ENCODE measurements around the gene SEC11C.

The SEC11C gene

DNA sequence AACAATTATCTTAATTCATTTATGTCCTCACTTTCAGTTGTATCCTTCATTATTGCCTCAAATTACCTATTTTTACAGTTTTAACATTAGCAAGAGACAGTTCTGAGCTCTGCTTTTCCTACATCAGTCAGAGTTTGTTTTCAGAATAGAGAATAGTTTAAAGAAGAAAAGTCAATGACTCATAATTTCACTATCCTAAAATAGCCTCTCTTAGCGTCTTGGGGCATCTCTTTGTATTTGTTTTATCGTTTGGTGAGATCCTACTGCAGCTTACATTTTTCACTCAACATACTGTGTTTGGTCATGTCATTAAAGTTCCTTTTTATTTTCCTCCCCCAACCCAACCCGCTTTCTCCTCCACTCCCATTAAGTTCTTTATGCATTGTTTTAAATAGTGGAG, 3.8 kb downstream of the SEC11C start:
- DNase-seq (ENCODE audit: insufficient read length, low spot score) (no peak), FAIRE-seq (peak; percentile 78)

DNA sequence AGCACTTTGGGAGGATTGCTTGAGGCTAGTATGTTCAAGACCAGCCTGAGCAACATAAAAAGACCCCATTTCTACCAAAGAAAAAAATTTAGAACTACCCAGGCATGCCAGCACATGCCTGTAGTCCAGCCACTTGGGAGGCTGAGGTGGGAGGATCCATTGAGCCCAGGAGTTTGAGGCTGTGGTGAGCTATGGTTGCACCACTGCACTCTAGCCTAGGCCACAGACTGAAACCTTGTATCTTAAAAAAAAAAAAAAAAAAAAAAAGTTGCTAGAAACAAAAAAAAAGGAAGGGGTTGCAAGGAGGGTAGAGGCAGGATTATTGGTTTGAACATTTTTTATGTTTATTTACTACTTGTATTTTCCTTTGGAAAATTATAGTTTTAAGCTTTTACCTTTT, 4.8 kb downstream of the SEC11C start:
- DNase-seq (ENCODE audit: insufficient read length, low spot score) (no peak), FAIRE-seq (no peak)

DNA sequence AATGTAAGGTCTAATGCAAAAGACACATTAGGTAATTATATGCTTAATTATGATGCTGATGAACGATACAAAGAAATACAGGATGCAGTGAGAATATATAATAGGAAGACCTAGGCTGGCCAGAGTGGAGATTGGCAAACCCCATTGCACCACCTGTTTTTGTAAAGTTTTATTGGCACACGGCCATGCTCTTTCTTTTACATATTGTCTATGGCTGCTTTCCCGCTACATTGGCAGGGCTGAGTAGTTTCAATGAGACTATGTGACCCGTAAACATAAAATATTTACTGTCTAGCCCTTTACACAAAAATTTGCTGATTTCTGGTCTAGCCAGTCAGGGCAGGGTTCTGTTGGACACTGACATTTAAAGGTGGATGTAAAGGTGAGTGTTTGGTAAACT, 5.4 kb downstream of the SEC11C start:
- DNase-seq (ENCODE audit: insufficient read length, low spot score), result no peak
- FAIRE-seq, result no peak

DNA sequence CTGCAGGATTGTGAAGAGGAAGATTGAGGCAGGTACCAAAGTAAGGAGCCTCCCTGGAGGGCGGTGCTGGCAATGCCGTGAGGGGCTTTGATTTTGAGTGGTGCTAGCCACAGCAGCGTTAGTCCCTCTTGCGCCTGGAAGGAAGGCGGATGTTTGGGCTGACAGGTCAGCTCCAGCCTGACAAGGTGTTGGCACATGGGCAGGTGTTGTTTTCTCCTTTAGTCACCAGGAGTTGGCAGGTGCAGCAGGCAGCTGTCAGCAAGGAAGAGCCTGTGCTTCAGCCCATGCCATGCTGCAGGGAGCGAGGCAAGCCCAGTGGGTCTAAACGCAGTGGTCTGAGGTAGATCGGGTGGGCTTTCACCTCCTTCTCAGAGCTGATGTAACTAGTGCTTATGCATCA, 8.5 kb downstream of the SEC11C start:
- FAIRE-seq (no peak), DNase-seq (ENCODE audit: insufficient read length, low spot score) (no peak)

DNA sequence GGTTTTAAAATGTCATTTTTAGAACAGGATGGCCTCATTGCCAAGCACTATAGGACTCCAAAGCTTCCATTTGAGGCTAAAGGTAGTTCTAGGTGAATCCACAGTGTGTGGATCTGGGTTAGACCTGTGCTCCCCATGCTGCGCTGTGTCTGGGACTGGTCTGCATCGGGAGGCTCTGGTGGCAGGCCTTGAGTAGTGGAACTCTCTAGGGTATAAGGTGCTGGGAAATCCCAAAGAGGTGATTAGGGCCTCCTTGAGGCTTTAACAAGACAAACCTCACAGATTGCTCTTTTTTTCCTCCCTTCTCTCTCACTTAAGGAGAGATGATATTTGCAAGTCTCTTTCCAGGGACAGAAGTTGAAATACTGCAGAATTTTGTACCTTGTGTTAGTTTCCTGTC, 9.3 kb downstream of the SEC11C start:
- no peak for DNase-seq (ENCODE audit: insufficient read length, low spot score)
- FAIRE-seq, result no peak

DNA sequence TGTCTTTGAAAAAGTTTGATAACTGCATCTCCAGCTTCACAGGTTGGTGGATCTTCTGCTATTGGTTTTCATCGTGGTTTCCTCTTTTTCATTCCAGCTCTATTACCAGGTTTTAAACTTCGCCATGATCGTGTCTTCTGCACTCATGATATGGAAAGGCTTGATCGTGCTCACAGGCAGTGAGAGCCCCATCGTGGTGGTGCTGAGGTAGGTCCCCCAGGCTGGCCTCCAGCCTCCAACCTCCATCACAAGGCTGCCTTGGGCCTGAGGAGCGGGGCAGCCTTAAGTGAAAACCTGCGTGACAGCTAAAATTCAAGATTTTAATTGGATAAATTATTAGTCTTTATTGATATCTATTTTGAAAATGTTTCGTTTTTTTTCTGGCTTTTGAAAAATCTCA, 9.7 kb downstream of the SEC11C start:
- FAIRE-seq (no peak), DNase-seq (ENCODE audit: insufficient read length, low spot score) (no peak)

DNA sequence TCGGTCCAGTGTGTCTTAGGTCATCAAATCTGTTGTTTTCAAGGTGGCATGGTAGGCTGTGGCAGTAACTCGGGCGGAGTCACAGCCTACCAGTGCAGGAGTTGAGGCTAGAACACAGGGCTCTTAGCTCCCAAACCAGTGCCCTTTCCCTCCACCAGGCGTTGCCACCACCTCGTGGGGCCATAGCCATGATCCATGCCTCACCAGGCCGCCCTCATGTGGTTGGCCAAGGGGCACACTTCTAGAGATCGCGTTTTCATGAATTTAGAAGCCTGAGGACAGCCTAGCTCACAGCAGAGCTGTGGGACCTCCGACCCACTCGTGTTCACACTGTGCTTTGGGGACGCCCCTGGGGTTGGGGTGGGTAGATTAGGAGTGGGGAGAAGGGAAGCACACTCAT, 10.6 kb downstream of the SEC11C start:
- DNase-seq (ENCODE audit: insufficient read length, low spot score) (no peak), FAIRE-seq (no peak)

DNA sequence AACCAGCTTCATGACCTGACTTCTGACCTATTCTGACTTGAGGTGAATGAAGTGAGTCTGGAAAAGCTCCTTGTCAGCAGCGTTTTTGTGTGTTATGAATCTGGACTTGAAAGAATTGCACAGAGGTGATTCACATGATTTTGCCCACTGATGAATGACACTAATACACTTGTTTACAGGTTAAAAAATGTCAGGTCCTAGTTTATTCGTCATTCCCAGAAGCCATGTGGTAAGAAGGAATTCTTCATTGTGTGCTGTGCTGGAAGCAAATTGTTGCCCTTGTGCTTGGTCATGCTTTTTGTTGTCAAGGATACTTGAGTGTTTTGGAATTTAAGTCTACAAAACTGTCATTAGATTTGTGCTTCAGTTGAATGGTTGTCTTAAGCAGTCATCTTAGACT, 15.5 kb downstream of the SEC11C start:
- DNase-seq (ENCODE audit: insufficient read length, low spot score) (no peak), FAIRE-seq (no peak)

DNA sequence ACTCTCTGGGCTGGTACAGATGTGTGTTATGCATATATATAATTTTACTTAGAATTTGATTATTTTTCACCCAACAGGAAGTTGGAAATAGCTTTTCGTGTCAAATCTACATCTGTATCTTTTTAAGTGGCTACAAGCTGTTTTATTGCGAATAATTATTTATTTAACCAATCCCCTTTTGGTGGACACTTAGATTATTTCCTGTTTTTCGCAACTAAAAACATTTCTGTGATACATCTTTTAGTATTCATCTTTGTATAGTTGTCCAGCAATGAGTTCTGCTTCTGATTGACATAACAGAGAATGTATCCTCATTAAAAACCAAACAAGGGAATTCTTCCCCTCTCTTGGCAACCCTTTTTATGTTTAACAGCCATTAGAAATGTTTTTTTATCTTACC, 16.6 kb downstream of the SEC11C start:
- no peak for FAIRE-seq
- no peak for DNase-seq (ENCODE audit: insufficient read length, low spot score)

DNA sequence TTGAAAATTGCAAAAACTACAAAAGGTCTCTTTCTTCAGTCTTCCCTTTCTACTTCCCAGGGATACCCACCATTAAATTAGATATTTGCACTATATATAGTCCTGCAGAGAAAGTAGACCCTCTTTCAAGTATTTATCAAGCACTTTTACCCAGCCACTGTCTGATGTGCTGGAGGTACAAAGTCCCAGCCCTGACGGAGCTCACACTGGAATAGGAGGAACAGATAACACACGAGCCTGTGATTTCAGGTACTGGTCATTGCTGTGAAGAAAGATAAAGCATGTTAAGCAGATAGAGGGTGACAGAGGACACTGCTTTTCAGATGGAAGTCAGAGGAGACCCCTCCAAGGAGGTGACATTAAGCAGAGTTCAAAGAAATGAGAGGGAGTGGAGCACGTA, 19.6 kb downstream of the SEC11C start:
- no peak for DNase-seq (ENCODE audit: insufficient read length, low spot score)
- no peak for FAIRE-seq

DNA sequence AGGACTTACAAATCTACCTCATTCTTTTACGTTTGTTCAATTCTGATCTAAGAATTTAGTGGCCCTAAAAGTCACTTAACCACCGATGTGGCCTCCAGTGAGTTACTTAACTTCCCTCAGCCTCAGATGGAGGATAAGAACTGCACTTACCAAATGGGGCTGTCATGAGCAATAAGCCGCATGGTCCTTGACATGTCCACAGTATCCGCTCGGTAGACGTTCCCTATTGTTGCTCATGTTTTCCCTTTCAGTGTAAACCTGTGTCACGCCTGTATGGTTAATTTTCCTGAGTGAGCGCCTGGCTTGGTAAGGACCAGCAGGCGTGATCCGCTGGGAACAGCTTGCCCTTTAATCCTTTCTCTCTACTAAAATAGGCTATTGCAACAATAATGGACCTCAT, 20.3 kb downstream of the SEC11C start:
- DNase-seq (ENCODE audit: insufficient read length, low spot score), result no peak
- FAIRE-seq, result no peak

DNA sequence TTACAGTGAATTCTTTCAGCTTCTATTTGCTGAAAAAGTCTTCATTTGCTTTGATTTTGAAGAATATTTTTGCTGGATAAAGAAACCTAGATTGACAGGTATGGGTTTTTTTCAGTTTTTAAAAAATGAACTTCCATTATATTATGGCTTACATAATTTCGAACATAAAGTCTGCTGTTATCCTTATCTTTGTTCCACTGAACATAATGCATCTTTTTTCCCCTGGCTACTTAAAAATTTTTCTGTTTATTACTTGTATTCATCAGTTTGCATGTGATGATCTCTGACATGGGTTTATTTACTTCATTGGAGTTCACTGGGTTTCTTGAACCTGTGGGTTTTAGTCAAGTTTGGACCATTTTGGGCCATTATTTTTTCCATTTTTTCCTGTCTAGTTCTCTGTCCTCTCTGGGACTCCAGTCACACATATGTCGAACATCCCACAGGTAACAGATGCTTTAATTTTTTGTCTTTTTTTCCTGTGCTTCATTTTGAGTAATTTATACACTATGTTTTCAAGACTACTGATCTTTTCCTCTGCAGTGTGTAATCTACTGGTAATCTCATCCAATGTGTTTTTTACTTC, 33.1 kb downstream of the SEC11C start:
- DNase-seq (ENCODE audit: insufficient read length, low spot score) (no peak), FAIRE-seq (no peak)

DNA sequence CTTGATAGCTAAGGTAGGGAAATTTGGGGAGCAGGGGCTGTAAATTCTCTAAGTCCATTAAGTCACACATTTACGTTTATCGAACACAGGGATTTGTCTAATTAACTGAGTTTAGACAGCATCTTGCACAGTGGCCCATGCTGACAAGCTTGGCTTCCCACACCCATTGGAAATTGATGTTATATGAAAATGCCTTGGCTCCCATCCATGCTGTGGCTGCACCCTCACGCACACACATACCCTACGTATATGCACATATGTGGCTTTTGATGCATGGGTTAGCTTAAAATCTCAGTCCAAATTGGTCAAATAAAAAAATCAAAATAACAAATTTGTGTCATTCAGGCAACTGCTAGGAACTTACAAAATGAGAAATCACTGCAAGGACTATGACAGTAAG, 37.8 kb downstream of the SEC11C start:
- DNase-seq (ENCODE audit: insufficient read length, low spot score) (no peak), FAIRE-seq (no peak)

DNA sequence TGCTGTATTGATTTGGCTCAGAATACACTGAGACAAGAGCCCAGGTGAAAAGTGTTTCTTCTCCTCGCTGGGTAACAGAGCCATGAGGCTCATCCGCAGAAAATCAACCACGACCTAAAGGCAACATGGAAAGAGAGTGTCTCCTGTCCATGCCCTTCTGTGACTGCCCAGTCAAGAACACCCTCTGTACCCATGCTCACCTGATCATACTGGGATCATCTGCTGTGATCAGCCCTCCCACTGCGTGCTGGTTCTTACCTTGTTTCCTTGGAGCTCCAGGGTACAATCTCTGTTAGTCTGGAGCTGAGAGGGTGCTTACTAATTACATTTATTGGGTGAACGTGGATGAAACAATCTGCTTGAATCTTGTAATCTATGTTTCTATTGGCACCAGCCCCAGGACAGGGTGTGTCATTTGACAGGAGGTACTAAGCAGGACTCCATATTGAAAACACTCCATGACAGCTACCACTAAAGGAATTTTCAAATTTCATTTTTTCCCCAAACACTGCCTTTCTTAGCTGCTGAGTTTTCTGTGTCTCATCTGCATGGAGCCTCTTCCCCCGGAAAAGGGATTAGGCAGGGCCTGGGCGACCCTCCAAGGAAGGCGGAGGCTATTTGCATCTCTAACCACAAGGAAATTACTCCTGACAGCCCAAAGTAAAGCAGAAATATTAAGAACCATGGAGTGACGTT, 40.6 kb downstream of the SEC11C start:
- no peak for FAIRE-seq
- DNase-seq (ENCODE audit: insufficient read length, low spot score), result no peak

DNA sequence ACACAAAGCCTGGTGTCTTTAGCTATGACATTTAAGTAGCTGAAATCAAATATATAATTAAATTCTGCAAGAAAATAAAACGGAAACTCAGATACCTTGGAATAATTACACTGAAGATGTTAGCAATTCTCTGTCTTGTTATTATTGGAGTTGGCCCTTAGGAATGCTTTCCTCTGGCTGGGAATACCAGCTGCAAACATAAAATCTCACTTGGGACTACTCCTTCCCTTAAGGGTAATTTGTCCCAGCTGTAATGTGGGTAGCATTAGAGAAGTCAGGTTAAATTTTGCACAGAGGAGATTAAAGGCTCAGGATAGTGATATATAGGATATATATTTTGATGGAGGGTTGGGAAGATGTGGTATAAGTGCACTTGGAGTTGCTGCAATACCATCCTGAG, 43.0 kb downstream of the SEC11C start:
- DNase-seq (ENCODE audit: insufficient read length, low spot score), result no peak
- FAIRE-seq, result no peak

DNA sequence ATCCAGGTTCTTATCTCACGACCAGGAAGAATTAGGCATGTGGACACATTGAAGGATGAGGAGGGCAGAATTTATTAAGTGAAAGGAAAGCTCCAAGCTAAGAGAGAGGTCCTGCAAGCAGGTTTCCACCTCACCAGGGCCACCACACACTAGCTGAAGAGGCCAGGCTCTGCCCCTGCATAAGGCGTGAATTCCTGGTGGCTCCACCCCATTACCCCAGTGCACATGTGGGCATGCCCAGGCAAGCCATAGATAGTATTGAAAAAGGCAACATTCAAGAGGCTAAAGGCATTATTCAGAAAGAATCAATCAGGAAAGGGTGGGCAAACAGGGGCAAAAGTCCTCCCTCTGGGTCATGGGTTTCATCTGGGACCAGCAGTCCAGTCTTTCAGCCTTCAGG, 49.3 kb downstream of the SEC11C start:
- FAIRE-seq (no peak), DNase-seq (ENCODE audit: insufficient read length, low spot score) (no peak)

DNA sequence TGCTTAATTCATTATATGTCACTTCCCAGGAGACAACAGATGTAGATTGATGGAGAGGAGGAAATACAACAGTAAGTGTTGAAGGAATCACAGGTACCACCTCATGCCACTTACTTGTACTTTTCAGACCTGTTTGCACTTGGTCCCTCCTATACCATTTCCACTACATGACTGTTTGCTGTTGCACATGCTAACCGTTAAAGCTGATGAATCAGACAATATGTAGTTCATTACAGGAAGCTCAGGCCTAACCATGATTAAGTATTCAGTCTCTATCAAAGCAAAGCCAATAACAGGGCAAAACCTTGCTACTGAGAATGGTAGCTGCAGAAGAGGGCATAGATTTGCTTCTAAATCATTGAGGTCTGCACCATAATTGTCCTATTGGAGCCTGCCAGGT, 50.1 kb downstream of the SEC11C start:
- DNase-seq (ENCODE audit: insufficient read length, low spot score) (no peak), FAIRE-seq (no peak)

DNA sequence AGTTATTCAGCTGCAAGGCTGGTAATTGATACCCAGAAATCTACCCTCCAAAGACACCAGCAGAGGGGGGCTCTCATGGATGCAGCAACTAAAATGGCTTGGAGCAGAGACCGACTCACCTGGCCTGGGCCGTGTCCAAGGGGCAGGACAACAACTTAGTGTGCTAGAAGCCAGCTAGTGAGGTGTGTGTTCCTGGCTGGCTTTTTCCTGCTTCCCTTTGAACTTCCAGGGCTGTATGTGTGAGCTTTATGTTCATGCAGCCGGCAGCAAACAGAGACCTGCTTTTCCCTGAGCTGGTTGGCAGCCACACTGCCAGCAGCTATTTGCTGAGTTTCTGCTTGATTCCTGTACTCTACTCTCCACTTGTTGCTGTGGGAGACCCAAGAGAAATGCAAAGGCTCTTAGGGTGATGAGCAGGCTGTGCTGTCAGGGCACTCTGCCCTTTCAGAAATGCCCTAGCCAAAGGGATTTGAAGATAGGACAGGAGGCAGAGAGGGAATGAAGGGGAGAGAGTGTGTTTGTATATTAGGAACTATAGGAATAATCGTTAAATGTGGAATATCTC, 56.6 kb downstream of the SEC11C start:
- no peak for DNase-seq (ENCODE audit: insufficient read length, low spot score)
- no peak for FAIRE-seq

DNA sequence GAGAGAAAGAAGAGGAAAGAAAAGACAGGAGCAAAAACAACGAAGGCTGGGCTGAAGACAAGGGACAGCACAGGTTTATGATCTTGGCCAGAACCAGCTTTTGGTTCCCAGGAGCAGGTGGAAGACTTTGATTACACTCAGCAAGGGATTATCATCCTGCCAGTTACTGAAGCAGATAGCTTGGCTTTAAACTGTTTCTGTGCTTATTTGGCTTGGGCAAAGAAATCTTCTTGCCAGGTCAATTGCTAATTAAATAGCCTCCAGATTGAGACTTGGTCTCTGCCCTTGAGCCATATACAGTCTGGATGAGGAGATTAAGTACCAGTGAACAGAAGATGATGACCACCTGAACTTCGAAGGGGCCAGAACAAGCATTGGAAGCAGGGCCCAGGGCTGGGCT, 58.0 kb downstream of the SEC11C start:
- FAIRE-seq (no peak), DNase-seq (ENCODE audit: insufficient read length, low spot score) (no peak)

DNA sequence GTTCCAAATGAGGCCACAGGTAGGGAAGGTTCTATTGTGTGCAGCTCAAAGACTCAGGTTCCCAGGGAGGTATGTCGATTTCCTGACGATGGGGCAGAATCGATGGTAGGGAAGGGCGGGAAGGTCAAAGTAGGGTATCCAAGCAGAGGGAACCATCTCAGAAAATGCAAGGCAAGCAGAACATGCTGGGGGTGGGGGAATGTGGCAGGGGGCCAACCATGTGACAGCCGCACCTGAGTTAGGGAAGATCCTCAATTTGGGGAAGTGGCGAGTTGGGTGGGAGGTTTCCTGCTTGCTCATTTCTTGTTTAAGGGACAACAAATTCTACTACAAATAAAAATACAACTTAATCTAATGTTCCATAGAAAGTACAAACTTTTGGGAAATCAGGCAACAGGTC, 58.5 kb downstream of the SEC11C start:
- DNase-seq (ENCODE audit: insufficient read length, low spot score), result no peak
- FAIRE-seq, result no peak

DNA sequence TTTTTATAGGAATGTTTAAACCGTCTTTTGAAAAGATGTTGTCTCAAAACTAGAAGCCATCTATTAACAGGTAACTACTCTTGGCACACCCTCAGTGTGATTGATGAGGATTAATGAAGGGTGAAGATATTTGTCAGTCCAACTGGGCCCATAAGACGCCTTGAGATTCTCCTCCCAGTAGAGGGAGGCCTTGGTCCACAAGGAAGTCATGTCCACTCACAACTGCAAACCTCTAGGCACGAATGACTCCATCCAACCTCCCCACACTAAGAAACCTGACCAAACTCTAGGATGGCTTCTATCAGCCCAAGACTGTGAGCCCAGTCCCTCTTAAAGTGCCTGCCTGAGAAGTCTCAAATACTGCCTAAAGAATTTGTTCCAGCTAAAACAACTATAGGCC, 61.1 kb downstream of the SEC11C start:
- no peak for FAIRE-seq
- no peak for DNase-seq (ENCODE audit: insufficient read length, low spot score)

DNA sequence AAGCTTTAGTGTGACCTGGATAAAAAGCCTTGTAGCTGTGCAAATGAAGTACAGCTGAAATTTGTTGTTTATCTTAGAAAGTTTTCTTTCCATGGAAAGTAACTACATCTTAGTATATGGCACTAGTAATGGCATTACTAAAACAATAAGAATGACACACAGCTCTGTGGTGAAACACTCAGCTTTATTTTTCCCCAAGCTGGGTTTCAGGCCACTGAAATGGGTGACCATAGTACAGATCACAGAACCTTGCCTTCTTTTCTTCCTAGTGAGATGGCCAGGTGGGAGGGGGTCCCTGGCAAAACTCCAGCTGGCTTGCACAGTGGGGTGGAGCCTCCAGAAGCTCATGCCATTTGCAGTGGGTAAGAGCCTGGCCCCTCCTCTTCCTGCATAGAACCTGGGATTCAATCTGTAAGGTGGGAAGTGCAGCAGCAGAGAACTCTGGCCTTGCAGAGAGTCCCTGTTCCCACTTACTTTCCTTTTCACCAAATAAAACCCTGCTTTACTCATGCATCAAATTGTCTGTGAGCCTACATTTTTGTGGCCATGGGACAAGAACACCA, 62.7 kb downstream of the SEC11C start:
- FAIRE-seq (no peak), DNase-seq (ENCODE audit: insufficient read length, low spot score) (no peak)
